Stomach (tissue), 9 donors: ENCODE data around the gene TMEM54. TPM values are rescaled to one million over a fixed set of nuclear protein-coding genes. Genes with fewer than 3 reads are reported as not detected.
A peak's percentile ranks its signal among the peaks of the same experiment; 100 is the strongest.

Experiments
- DNase-seq, 2 donors: peaks; one replicate each; pipeline versions ENCODE4 v3.0.0 to v3.0.0-alpha.2; 2013 to 2019
- H3K27ac ChIP-seq, 5 donors: fragments of 200-600 bp in 4 of 5; sonication (generic) in 4 of 5; one replicate each; pipeline ENCODE4 v1.5.1; 2013 to 2019; ENCODE audit warnings: mild to moderate bottlenecking in 1 of 5, moderate library complexity in 1 of 5
- H3K27me3 ChIP-seq, 3 donors: fragments of 200-600 bp; sonication (generic); one replicate each; pipeline ENCODE4 v1.5.1; 2017 to 2019; ENCODE audit warnings: mixed run types in 1 of 3
- H3K36me3 ChIP-seq, 4 donors: fragments of 200-600 bp; sonication (generic); 1 replicate in 3 of 4; 2 replicates in 1 of 4; pipeline ENCODE4 v1.5.1; 2016 to 2019
- H3K4me1 ChIP-seq, 4 donors: fragments of 200-600 bp; sonication (generic); one replicate each; pipeline ENCODE4 v1.5.1; 2016 to 2019
- H3K4me3 ChIP-seq, 4 donors: fragments of 200-600 bp; sonication (generic) in 3 of 4; one replicate each; pipeline ENCODE4 v1.5.1; 2016 to 2019; ENCODE audit warnings: mild to moderate bottlenecking in 1 of 4
- H3K9me3 ChIP-seq, 4 donors: fragments of 200-600 bp; sonication (generic); one replicate each; pipeline ENCODE4 v1.5.1; 2016 to 2019
- CTCF ChIP-seq, 7 experiments: fragments of 450-650 bp in 4 of 7; fragments of 200-600 bp in 3 of 7; sonication (generic) in 3 of 7; IDR thresholded peaks; one replicate each; pipeline ENCODE4 v1.5.1; 2016 to 2019; ENCODE audit warnings: antibody characterized with exemption in 7 of 7, control low read depth in 2 of 7, mild to moderate bottlenecking in 1 of 7
- EP300 ChIP-seq: sonication (generic); formaldehyde crosslinking; IDR thresholded peaks from one replicate; pipeline ENCODE4 v1.6.1; 2017; ENCODE audit warnings: antibody characterized with exemption
- POLR2A ChIP-seq, 4 donors: fragments of 450-650 bp; IDR thresholded peaks; one replicate each; pipeline ENCODE4 v1.6.1; 2016; ENCODE audit warnings: antibody characterized with exemption in 4 of 4, control low read depth in 2 of 4, mild to moderate bottlenecking in 1 of 4, moderate library complexity in 1 of 4
- POLR2AphosphoS5 ChIP-seq, 3 donors: sonication (generic); formaldehyde crosslinking; IDR thresholded peaks; one replicate each; pipeline ENCODE4 v1.6.1; 2016; ENCODE audit warnings: antibody characterized with exemption in 3 of 3
- WGBS, 5 donors: extraction: QIAGEN DNeasy Blood & Tissue Kit in 3 of 5; methylation state at CpG; one replicate each; pipeline versions ENCODE4 v1.1.5 to v1.1.7; 2013 to 2018; 5-methylcytosine and 5-hydroxymethylcytosine counted together
- intact Hi-C: fragments of 100-400 bp; cut with DNase I; formaldehyde crosslinking; loops from one replicate; pipeline ENCODE4 v1.15.1; 2023; ENCODE audit warnings: low total_unique reads
- polyA plus RNA-seq, 3 donors: library from polyadenylated mRNA; stranded (reverse); fragments of 200-250 nt; gene quantifications; one replicate each; pipeline ENCODE4 v1.2.3, GENCODE V29; 2013
- total RNA-seq, 5 donors: library from RNA; depleted of rRNA; stranded (reverse); fragments of >200 nt; gene quantifications; one replicate each; pipeline versions ENCODE4 v1.1.0 to v1.2.3, GENCODE V29; 2014 to 2016
- donor health status: healthy with polysubstance abuse.
- donor health status: Bipolar disorder and iron deficiency.
- donor health status: healthy.

The TMEM54 gene
- total and polyA plus RNA-seq, 8 donors = 34.9 to 408 (median 159) TPM

- TF ChIP-seq EP300 (no peak), POLR2A (IDR thresholded peaks at IDR 0.05) (no peak), POLR2AphosphoS5 (IDR thresholded peaks at IDR 0.05) (no peak), CTCF (IDR thresholded peaks at IDR 0.05) (no peak)
Observed at GRCh38 chr1:32858791-32859190, 42.4 kb downstream of the TMEM54 start.

GRCh38 chr1:32858136-32858535, 43.1 kb downstream of the TMEM54 start:
- Histone ChIP-seq H3K9me3 (no peaks in the 10 kb centered on the region), H3K36me3 (peaks cover 25 to 89% (median 82%) of the 10 kb centered on the region in 4 donors), H3K27me3 (no peaks in the 10 kb centered on the region), H3K4me3 (no peak overlapping the region), H3K27ac (no peak overlapping the region), H3K4me1 (peaks cover 0 to 8% (median 4%) of the 10 kb centered on the region in 4 donors)
- intact Hi-C loops = no loop called here
- TF ChIP-seq POLR2AphosphoS5 (IDR thresholded peaks at IDR 0.05) (no peak), POLR2A (IDR thresholded peaks at IDR 0.05) (no peak), EP300 (no peak), CTCF (IDR thresholded peaks at IDR 0.05) (no peak)
- WGBS, 5 donors = 94 to 98% (median 97%) methylated on average over 2 of the region's 2 CpGs
- no peak for DNase-seq

More at GRCh38 chr1:32858791-32859190, 42.4 kb downstream of the TMEM54 start:
- Histone ChIP-seq H3K4me3 (no peak overlapping the region), H3K27me3 (no peaks in the 10 kb centered on the region), H3K36me3 (peaks cover 19 to 89% (median 82%) of the 10 kb centered on the region in 4 donors), H3K27ac (no peak overlapping the region), H3K9me3 (no peaks in the 10 kb centered on the region), H3K4me1 (peaks cover 0 to 8% (median 4%) of the 10 kb centered on the region in 4 donors)
- intact Hi-C loops = no loop called here
- no peak for DNase-seq
- 89 to 96% (median 95%) methylated on average over 7 of the region's 7 CpGs for WGBS, 5 donors

GRCh38 chr1:32855861-32856617, 45.1 kb downstream of the TMEM54 start:
- WGBS, 5 donors = 88 to 96% (median 93%) methylated on average over 13 of the region's 13 CpGs
- H3K27me3 ChIP-seq = no peaks in the 10 kb centered on the region
- no peak for TF ChIP-seq EP300
- TF ChIP-seq POLR2A (IDR thresholded peaks at IDR 0.05) = no peak
- no peak for TF ChIP-seq POLR2AphosphoS5 (IDR thresholded peaks at IDR 0.05)
- no peak for TF ChIP-seq CTCF (IDR thresholded peaks at IDR 0.05)
- H3K4me3 ChIP-seq = no peak overlapping the region
- no peak overlapping the region for H3K27ac ChIP-seq
- H3K4me1 ChIP-seq = no peaks in the 10 kb centered on the region
- H3K36me3 ChIP-seq = peaks cover 29 to 84% (median 76%) of the 10 kb centered on the region in 4 donors
- intact Hi-C loops = no loop called here
- no peak for DNase-seq
- no peaks in the 10 kb centered on the region for H3K9me3 ChIP-seq

- peak overlapping the region in 1 of 5 donors; percentile 36 for H3K27ac ChIP-seq
- no peaks in the 10 kb centered on the region for H3K9me3 ChIP-seq
- TF ChIP-seq CTCF (IDR thresholded peaks at IDR 0.05) (no peak), EP300 (no peak), POLR2AphosphoS5 (IDR thresholded peaks at IDR 0.05) (peak in 2 of 3 donors; percentile 5 to 6)
- no peak overlapping the region for H3K4me3 ChIP-seq
- WGBS, 5 donors = 28 to 43% (median 35%) methylated on average over 2 of the region's 2 CpGs
- peak in 1 of 2 donors; percentile 45 for DNase-seq
- H3K27me3 ChIP-seq = no peaks in the 10 kb centered on the region
- intact Hi-C loops = no loop called here
- no peaks in the 10 kb centered on the region for H3K4me1 ChIP-seq
- peaks cover 10 to 81% (median 63%) of the 10 kb centered on the region in 4 donors for H3K36me3 ChIP-seq
Observed at GRCh38 chr1:32848354-32849063, 52.7 kb downstream of the TMEM54 start.

Other genes starting within 250 kb of the TMEM54 start
- 10 to 100 TPM; 12.3 to 38.5 (median 22.8) TPM for gene SYNC, start 198.6 kb downstream of the TMEM54 start, total RNA-seq
- gene SYNC, start 198.6 kb downstream of the TMEM54 start, polyA plus RNA-seq = 10 to 100 TPM in 1 of 3 donors, 1 to 10 TPM in 2; 5.5 to 11.6 (median 6.0) TPM
- gene YARS1, start 84.0 kb downstream of the TMEM54 start, total RNA-seq = 10 to 100 TPM; 26.9 to 99.1 (median 64.4) TPM
- gene YARS1, start 84.0 kb downstream of the TMEM54 start, polyA plus RNA-seq = 10 to 100 TPM; 44.5 to 53.0 (median 47.8) TPM
- 100 to 1,000 TPM in 1 of 5 donors, 10 to 100 TPM in 3, 1 to 10 TPM in 1; 2.9 to 253 (median 40.6) TPM for gene S100PBP, start 83.7 kb downstream of the TMEM54 start, total RNA-seq
- 1 to 10 TPM; 5.7 to 9.3 (median 6.7) TPM for gene S100PBP, start 83.7 kb downstream of the TMEM54 start, polyA plus RNA-seq
- gene FNDC5, start 30.5 kb downstream of the TMEM54 start, total RNA-seq = 10 to 100 TPM in 2 of 5 donors, 1 to 10 TPM in 1, under 1 TPM in 1, not detected in 1; 0.89 to 21.0 (median 6.9) TPM
- 1 to 10 TPM; 2.0 to 9.9 (median 6.7) TPM for gene FNDC5, start 30.5 kb downstream of the TMEM54 start, polyA plus RNA-seq
- gene HPCA, start 14.9 kb downstream of the TMEM54 start, total RNA-seq = 1 to 10 TPM in 1 of 5 donors, not detected in 4; 4.9 TPM
- under 1 TPM in 2 of 3 donors, not detected in 1; 0.30 to 0.75 TPM for gene HPCA, start 14.9 kb downstream of the TMEM54 start, polyA plus RNA-seq
- gene RNF19B, start 63.4 kb upstream of the TMEM54 start, total RNA-seq = 10 to 100 TPM in 3 of 5 donors, 1 to 10 TPM in 1, under 1 TPM in 1; 0.58 to 29.5 (median 10.3) TPM
- 10 to 100 TPM in 1 of 3 donors, 1 to 10 TPM in 2; 9.1 to 10.4 (median 9.1) TPM for gene RNF19B, start 63.4 kb upstream of the TMEM54 start, polyA plus RNA-seq
- 100 to 1,000 TPM in 4 of 5 donors, 10 to 100 TPM in 1; 71.0 to 263 (median 124) TPM for gene AK2, start 135.5 kb upstream of the TMEM54 start, total RNA-seq
- 100 to 1,000 TPM in 2 of 3 donors, 10 to 100 TPM in 1; 98.8 to 129 (median 107) TPM for gene AK2, start 135.5 kb upstream of the TMEM54 start, polyA plus RNA-seq
- 10 to 100 TPM in 2 of 5 donors, 1 to 10 TPM in 2, not detected in 1; 2.0 to 39.7 (median 6.8) TPM for gene AZIN2, start 179.8 kb upstream of the TMEM54 start, total RNA-seq
- 1 to 10 TPM in 2 of 3 donors, under 1 TPM in 1; 0.61 to 2.0 (median 1.1) TPM for gene AZIN2, start 179.8 kb upstream of the TMEM54 start, polyA plus RNA-seq